BE2C (cell line): ENCODE measurements around the gene RNF141.

Source experiments
- DNase-seq: peaks from one replicate; pipeline ENCODE4 v3.0.0-alpha.2; 2020
- H3K27me3 ChIP-seq: fragments of 250-450 bp; sonication (Bioruptor Pico); 2 replicates; pipeline ENCODE4 v1.5.1; 2020; ENCODE audit warnings: mild to moderate bottlenecking
- H3K36me3 ChIP-seq: fragments of 250-450 bp; sonication (Bioruptor Pico); 2 replicates; pipeline ENCODE4 v1.5.1; 2020; ENCODE audit warnings: mild to moderate bottlenecking
- H3K4me1 ChIP-seq: fragments of 250-450 bp; sonication (Bioruptor Pico); 2 replicates; pipeline ENCODE4 v1.5.1; 2020
- H3K4me3 ChIP-seq: 2 replicates; pipeline ENCODE4 v1.5.1; 2011; ENCODE audit warnings: low read depth, low read length
- H3K9me3 ChIP-seq: fragments of 250-450 bp; sonication (Bioruptor Pico); 2 replicates; pipeline ENCODE4 v1.5.1; 2020
- CTCF ChIP-seq: IDR thresholded peaks from 2 replicates; pipeline ENCODE4 v1.5.1; 2012; ENCODE audit warnings: mild to moderate bottlenecking, low read depth, low read length

RNF141 gene

GRCh38 chr11:10573028-10573427 lies 32.0 kb upstream of the RNF141 start:
- H3K36me3 ChIP-seq, result no peaks in the 10 kb centered on the region
- H3K27me3 ChIP-seq, result no peaks in the 10 kb centered on the region
- no peak overlapping the region for H3K4me3 ChIP-seq
- no peak for TF ChIP-seq CTCF
- DNase-seq, result no peak
- H3K4me1 ChIP-seq, result no peaks in the 10 kb centered on the region
- no peaks in the 10 kb centered on the region for H3K9me3 ChIP-seq

GRCh38 chr11:10572533-10572932 lies 31.5 kb upstream of the RNF141 start:
- Histone ChIP-seq H3K36me3 (no peaks in the 10 kb centered on the region), H3K27me3 (no peaks in the 10 kb centered on the region), H3K4me1 (no peaks in the 10 kb centered on the region), H3K9me3 (no peaks in the 10 kb centered on the region), H3K4me3 (no peak overlapping the region)
- TF ChIP-seq CTCF, result no peak
- no peak for DNase-seq

GRCh38 chr11:10568486-10568941 lies 27.5 kb upstream of the RNF141 start, which contains the start of gene LYVE1:
Gene LYVE1, minus strand, starts transcription at chr11:10568665. Its CDS starts 133 bp downstream, at chr11:10568532.
- Histone ChIP-seq H3K4me1 (no peaks in the 10 kb centered on the region), H3K4me3 (no peak within 1 kb of the TSS), H3K9me3 (no peaks in the 10 kb centered on the region), H3K27me3 (no peaks in the 10 kb centered on the region), H3K36me3 (no peaks in the 10 kb centered on the region)
- TF ChIP-seq CTCF, result no peak
- DNase-seq, result no peak

GRCh38 chr11:10567446-10567845 lies 26.5 kb upstream of the RNF141 start:
- no peak for TF ChIP-seq CTCF
- Histone ChIP-seq H3K4me3 (no peak overlapping the region), H3K36me3 (no peaks in the 10 kb centered on the region), H3K27me3 (no peaks in the 10 kb centered on the region), H3K9me3 (no peaks in the 10 kb centered on the region), H3K4me1 (no peaks in the 10 kb centered on the region)
- DNase-seq, result no peak

- H3K36me3 ChIP-seq, result no peaks in the 10 kb centered on the region
- TF ChIP-seq CTCF, result no peak
- no peak for DNase-seq
- no peaks in the 10 kb centered on the region for H3K27me3 ChIP-seq
- H3K9me3 ChIP-seq, result no peaks in the 10 kb centered on the region
- H3K4me3 ChIP-seq, result no peak overlapping the region
- no peaks in the 10 kb centered on the region for H3K4me1 ChIP-seq
Measured at GRCh38 chr11:10566257-10566957, 25.4 kb upstream of the RNF141 start.

- Histone ChIP-seq H3K36me3 (no peaks in the 10 kb centered on the region), H3K9me3 (no peaks in the 10 kb centered on the region), H3K4me3 (no peak overlapping the region), H3K4me1 (no peaks in the 10 kb centered on the region), H3K27me3 (no peaks in the 10 kb centered on the region)
- no peak for TF ChIP-seq CTCF
- DNase-seq, result no peak
Measured at GRCh38 chr11:10565493-10565892, 24.5 kb upstream of the RNF141 start.
